GM23248 (cell line): ENCODE measurements around the gene ILDR1. TPM values are rescaled to one million over a fixed set of nuclear protein-coding genes. Genes with fewer than 3 reads are reported as not detected.

Experiments used
- DNase-seq: peaks from one replicate; pipeline ENCODE4 v3.0.0-alpha.2; 2015
- H2AFZ ChIP-seq: fragments of 200-600 bp; sonication (generic); 2 replicates; pipeline ENCODE4 v1.6.1; 2016; ENCODE audit warnings: antibody characterized with exemption
- H3F3A ChIP-seq: fragments of 200-600 bp; sonication (generic); 2 replicates; pipeline ENCODE4 v1.6.1; 2016; ENCODE audit warnings: mild to moderate bottlenecking, antibody characterized with exemption, mixed run types; ENCODE audit not compliant: insufficient read depth
- H3K27ac ChIP-seq: fragments of 200-600 bp; sonication (generic); 2 replicates; pipeline ENCODE4 v1.5.1; 2016; ENCODE audit warnings: mild to moderate bottlenecking
- H3K27me3 ChIP-seq: fragments of 200-600 bp; sonication (generic); replicated peaks from 2 replicates; pipeline ENCODE4 v1.6.1; 2016; ENCODE audit warnings: mild to moderate bottlenecking; ENCODE audit not compliant: insufficient read depth
- H3K36me3 ChIP-seq: fragments of 200-600 bp; sonication (generic); 2 replicates; pipeline ENCODE4 v1.6.1; 2016; ENCODE audit warnings: low read depth, mild to moderate bottlenecking
- H3K4me1 ChIP-seq: fragments of 200-600 bp; sonication (generic); 2 replicates; pipeline ENCODE4 v1.6.1; 2016; ENCODE audit warnings: mild to moderate bottlenecking; ENCODE audit not compliant: insufficient read depth
- H3K4me2 ChIP-seq: fragments of 200-600 bp; sonication (generic); one replicate; pipeline ENCODE4 v1.6.1; 2016; ENCODE audit warnings: mild to moderate bottlenecking; ENCODE audit not compliant: unreplicated experiment
- H3K4me3 ChIP-seq: fragments of 200-600 bp; sonication (generic); 2 replicates; pipeline ENCODE4 v1.5.1; 2016; ENCODE audit warnings: mild to moderate bottlenecking
- H3K79me2 ChIP-seq: fragments of 200-600 bp; sonication (generic); 2 replicates; pipeline ENCODE4 v1.6.1; 2016; ENCODE audit warnings: mild to moderate bottlenecking; ENCODE audit not compliant: insufficient read depth
- H3K9ac ChIP-seq: fragments of 200-600 bp; sonication (generic); 2 replicates; pipeline ENCODE4 v1.6.1; 2016; ENCODE audit warnings: mild to moderate bottlenecking
- H3K9me2 ChIP-seq: fragments of 200-600 bp; sonication (generic); 2 replicates; pipeline ENCODE4 v1.6.1; 2016; ENCODE audit warnings: mixed run types, mild to moderate bottlenecking, moderate library complexity; ENCODE audit not compliant: insufficient read depth
- H3K9me3 ChIP-seq: fragments of 200-600 bp; sonication (generic); one replicate; pipeline ENCODE4 v1.6.1; 2017; ENCODE audit warnings: low read depth
- H4K20me1 ChIP-seq: fragments of 200-600 bp; sonication (generic); 2 replicates; pipeline ENCODE4 v1.6.0; 2016; ENCODE audit not compliant: insufficient read depth
- EZH2 ChIP-seq: fragments of 200-600 bp; sonication (generic); IDR thresholded peaks from 2 replicates; pipeline ENCODE4 v1.6.1; 2018; ENCODE audit warnings: antibody characterized with exemption, mild to moderate bottlenecking; ENCODE audit not compliant: insufficient read depth, poor library complexity, severe bottlenecking
- EZH2phosphoT487 ChIP-seq: fragments of 200-600 bp; sonication (generic); IDR thresholded peaks from 2 replicates; pipeline ENCODE4 v1.6.1; 2018; ENCODE audit warnings: antibody characterized with exemption, moderate library complexity, mild to moderate bottlenecking, low read depth; ENCODE audit not compliant: insufficient read depth
- WGBS, 2 experiments: methylation state at CpG; one replicate each; pipeline ENCODE4 v1.1.6; 2015 to 2017; ENCODE audit warnings: low lambda C conversion rate in 2 of 2, low coverage in 1 of 2; ENCODE audit errors: missing lambda C conversion rate in 2 of 2; 5-methylcytosine and 5-hydroxymethylcytosine counted together
- in situ Hi-C: fragments of 300-500 bp; cut with MboI; formaldehyde crosslinking; loops from 2 replicates; pipeline ENCODE4 v1.15.0; 2020
- polyA plus RNA-seq: library from polyadenylated mRNA; unstranded; fragments of >200 nt; fragmentation: Nextera tagmentation; extraction: Ambion mirVana; gene quantifications from 2 replicates; pipeline ENCODE4 v1.2.1, GENCODE V29; 2016
- total RNA-seq: library from RNA; depleted of rRNA; stranded (reverse); fragments of >200 nt; shearing (Covaris generic); gene quantifications from 2 replicates; pipeline ENCODE4 v1.2.3, GENCODE V29; 2014

The ILDR1 gene
- total and polyA plus RNA-seq, 2 experiments from 2014 or later = not detected

DNA sequence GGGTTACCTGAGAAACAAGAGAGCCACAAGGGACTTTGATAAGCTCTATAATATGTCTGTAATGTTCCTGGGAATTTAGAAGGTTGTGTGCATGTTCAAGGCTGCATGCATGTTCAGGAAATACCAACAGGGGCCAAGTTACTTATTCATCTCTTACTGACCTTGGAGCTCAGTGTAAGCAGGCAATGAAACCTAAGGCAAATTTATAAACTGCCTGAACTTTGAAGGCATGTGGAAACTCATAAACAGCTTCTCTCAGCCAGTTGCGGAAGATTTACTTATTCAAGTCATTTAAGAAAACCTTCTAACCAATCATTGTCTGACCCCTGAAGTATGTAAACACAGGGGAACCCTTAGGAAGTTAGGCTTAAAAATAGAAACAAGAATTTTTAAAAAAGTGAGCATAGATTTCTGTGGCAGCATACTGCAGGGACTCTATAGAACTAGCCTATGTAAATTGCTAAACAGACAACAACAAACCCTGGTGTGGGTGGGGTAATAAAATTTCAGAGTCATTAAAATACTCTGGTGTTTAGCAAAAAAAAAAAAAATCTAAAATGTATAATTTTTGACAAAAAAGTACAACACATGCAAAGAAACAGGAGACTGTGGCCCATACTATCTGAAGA is 70.6 kb downstream of the ILDR1 start:
- no peak overlapping the region for H3K4me2 ChIP-seq
- no peaks in the 10 kb centered on the region for H3K4me1 ChIP-seq
- TF ChIP-seq EZH2 = no peak
- no peak for TF ChIP-seq EZH2phosphoT487
- no peaks in the 10 kb centered on the region for H4K20me1 ChIP-seq
- H3K9me3 ChIP-seq = no peaks in the 10 kb centered on the region
- in situ Hi-C loops = no loop called here
- no peaks in the 10 kb centered on the region for H3K79me2 ChIP-seq
- H3K36me3 ChIP-seq = no peaks in the 10 kb centered on the region
- 0 to 7% methylated on average over 1 of the region's 1 CpG for WGBS, 2 experiments
- no peaks in the 10 kb centered on the region for H3F3A ChIP-seq
- no peaks in the 10 kb centered on the region for H3K27me3 ChIP-seq
- no peak overlapping the region for H3K27ac ChIP-seq
- H3K9me2 ChIP-seq = no peaks in the 10 kb centered on the region
- H3K9ac ChIP-seq = no peak overlapping the region
- H3K4me3 ChIP-seq = no peak overlapping the region
- DNase-seq = no peak
- H2AFZ ChIP-seq = no peak overlapping the region

DNA sequence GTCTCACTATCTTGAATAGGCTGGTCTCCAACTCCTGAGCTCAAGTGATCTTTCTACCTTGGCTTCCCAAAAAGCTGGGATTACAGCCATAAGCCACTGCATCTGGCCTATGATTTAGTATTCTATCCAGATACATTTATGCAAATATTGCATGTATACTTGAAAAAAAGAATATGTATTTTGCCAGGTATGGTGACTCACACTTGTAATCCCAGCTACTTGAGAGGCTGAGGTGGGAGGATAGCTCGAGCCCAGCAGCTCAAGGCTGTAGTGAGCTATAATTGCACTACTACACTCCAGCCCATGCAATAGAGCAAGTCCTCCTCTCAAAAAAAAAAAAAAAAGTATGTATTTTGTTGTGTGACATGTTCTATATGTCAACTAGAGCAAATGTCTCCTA is 73.4 kb downstream of the ILDR1 start:
- H3K4me1 ChIP-seq = no peaks in the 10 kb centered on the region
- H3K9me2 ChIP-seq = no peaks in the 10 kb centered on the region
- TF ChIP-seq EZH2 = no peak
- TF ChIP-seq EZH2phosphoT487 = no peak
- H3K36me3 ChIP-seq = no peaks in the 10 kb centered on the region
- H3K4me2 ChIP-seq = no peak overlapping the region
- DNase-seq = no peak
- no peaks in the 10 kb centered on the region for H4K20me1 ChIP-seq
- in situ Hi-C loops = no loop called here
- no peaks in the 10 kb centered on the region for H3F3A ChIP-seq
- H3K79me2 ChIP-seq = no peaks in the 10 kb centered on the region
- H3K9ac ChIP-seq = no peak overlapping the region
- H3K9me3 ChIP-seq = no peaks in the 10 kb centered on the region
- no peak overlapping the region for H3K4me3 ChIP-seq
- no peak overlapping the region for H3K27ac ChIP-seq
- H2AFZ ChIP-seq = no peak overlapping the region
- WGBS, 2 experiments = 50 to 52% methylated on average over 1 of the region's 1 CpG
- H3K27me3 ChIP-seq = no peaks in the 10 kb centered on the region

DNA sequence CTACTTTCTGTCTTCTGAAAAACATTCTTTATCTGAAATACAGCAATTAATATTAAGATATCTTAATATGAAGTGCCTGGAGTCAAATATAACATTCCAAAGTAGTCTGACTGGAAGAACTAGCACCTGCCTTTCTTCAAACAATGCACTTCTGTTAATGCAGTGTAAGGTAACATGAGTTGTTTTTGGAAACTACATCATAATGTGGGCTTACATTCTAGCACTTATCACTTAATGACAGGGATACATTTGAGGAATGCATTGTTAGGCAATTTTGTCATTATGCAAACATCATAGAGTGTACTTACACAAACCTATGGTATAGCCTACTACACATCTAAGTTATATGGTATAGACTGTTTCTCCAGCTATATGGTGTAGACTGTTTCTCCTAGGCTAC is 78.6 kb downstream of the ILDR1 start:
- Histone ChIP-seq H4K20me1 (no peaks in the 10 kb centered on the region), H3K36me3 (no peaks in the 10 kb centered on the region), H3K9me3 (no peaks in the 10 kb centered on the region), H3K9me2 (no peaks in the 10 kb centered on the region), H3F3A (no peaks in the 10 kb centered on the region), H3K27me3 (no peaks in the 10 kb centered on the region), H3K79me2 (no peaks in the 10 kb centered on the region), H3K4me2 (no peak overlapping the region), H2AFZ (no peak overlapping the region), H3K9ac (no peak overlapping the region), H3K27ac (no peak overlapping the region), H3K4me1 (no peaks in the 10 kb centered on the region), H3K4me3 (no peak overlapping the region)
- TF ChIP-seq EZH2 (no peak), EZH2phosphoT487 (no peak)
- in situ Hi-C loops = no loop called here
- DNase-seq = no peak

DNA sequence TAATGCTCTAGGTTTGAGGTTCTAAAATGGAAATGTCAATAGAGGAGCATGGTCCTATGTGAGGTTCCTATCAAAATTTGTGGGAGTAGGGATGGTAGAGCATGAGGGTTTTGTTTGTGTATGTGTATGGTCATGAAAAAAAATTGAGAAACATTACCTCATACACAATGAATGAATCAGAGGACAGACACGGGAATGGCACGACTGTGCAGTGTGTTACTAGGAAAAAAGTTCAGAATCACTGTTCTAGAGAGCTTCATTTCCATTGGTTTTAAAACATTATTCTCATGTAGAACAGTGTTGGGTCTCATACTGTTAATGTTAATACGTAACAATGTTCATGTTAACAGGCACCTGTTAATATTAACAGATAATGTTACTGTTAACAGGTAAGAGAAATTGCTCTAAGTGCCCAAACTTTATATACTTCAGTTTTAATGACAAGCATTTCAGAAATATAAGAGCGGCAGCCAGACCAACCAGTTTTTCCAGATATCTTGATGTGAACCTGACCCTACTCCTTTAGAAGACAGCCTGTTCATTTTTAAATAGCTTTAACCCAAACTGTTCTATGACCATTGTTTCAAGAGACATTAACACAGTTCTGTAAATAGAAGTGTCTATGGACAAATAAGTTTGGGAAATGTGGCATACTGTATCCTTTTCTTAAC is 79.8 kb downstream of the ILDR1 start:
- WGBS, 2 experiments = 42 to 50% methylated on average over 4 of the region's 4 CpGs
- in situ Hi-C loops = no loop called here
- Histone ChIP-seq H3K9me3 (no peaks in the 10 kb centered on the region), H3K4me3 (no peak overlapping the region), H3K4me2 (no peak overlapping the region), H3K9me2 (no peaks in the 10 kb centered on the region), H2AFZ (no peak overlapping the region), H3K36me3 (no peaks in the 10 kb centered on the region), H3K79me2 (no peaks in the 10 kb centered on the region), H3K9ac (no peak overlapping the region), H3F3A (no peaks in the 10 kb centered on the region), H3K4me1 (no peaks in the 10 kb centered on the region), H3K27me3 (no peaks in the 10 kb centered on the region), H4K20me1 (no peaks in the 10 kb centered on the region), H3K27ac (no peak overlapping the region)
- DNase-seq = peak; percentile 23
- no peak for TF ChIP-seq EZH2phosphoT487
- TF ChIP-seq EZH2 = no peak
